HG02970 (cell line): ENCODE results near the gene IVD.

Source experiments
- ATAC-seq: cut with Tn5 transposase; IDR thresholded peaks from one replicate; pipeline ENCODE4 v1.9.1; 2021; ENCODE audit warnings: mild to moderate bottlenecking, moderate library complexity, moderate number of reproducible peaks; ENCODE audit not compliant: unreplicated experiment, low FRiP score

Gene IVD

GRCh38 chr15:40405501-40406381 lies at the start of gene IVD:
IVD (plus strand) TSS chr15:40405795; CDS start chr15:40405828, 33 bp downstream.
- peak; percentile 84 for ATAC-seq

GRCh38 chr15:40355976-40356585 lies 49.5 kb upstream of the IVD start:
- no peak for ATAC-seq

- no peak for ATAC-seq
Observed at GRCh38 chr15:40357246-40357645, 48.3 kb upstream of the IVD start.

GRCh38 chr15:40357723-40358470 lies 47.7 kb upstream of the IVD start, which contains the start of gene DISP2:
DISP2 (plus strand) TSS chr15:40358219; CDS start chr15:40358322, 103 bp downstream.
- peak; percentile 83 for ATAC-seq

GRCh38 chr15:40358471-40359353 lies 46.9 kb upstream of the IVD start:
- ATAC-seq, result peak; percentile 5

- no peak for ATAC-seq
Observed at GRCh38 chr15:40360015-40360414, 45.6 kb upstream of the IVD start.

GRCh38 chr15:40361640-40362039 lies 44.0 kb upstream of the IVD start:
- no peak for ATAC-seq

- no peak for ATAC-seq
Observed at GRCh38 chr15:40363611-40364010, 42.0 kb upstream of the IVD start.

- no peak for ATAC-seq
Observed at GRCh38 chr15:40364251-40364650, 41.3 kb upstream of the IVD start.

GRCh38 chr15:40365016-40365415 lies 40.6 kb upstream of the IVD start:
- no peak for ATAC-seq

GRCh38 chr15:40365624-40366456 lies 39.8 kb upstream of the IVD start:
- ATAC-seq, result no peak

GRCh38 chr15:40366457-40367370 lies 38.9 kb upstream of the IVD start:
- no peak for ATAC-seq

GRCh38 chr15:40367371-40367685 lies 38.3 kb upstream of the IVD start:
- ATAC-seq, result no peak

- peak; percentile 69 for ATAC-seq
Observed at GRCh38 chr15:40367686-40368611, 37.6 kb upstream of the IVD start.

GRCh38 chr15:40368719-40369473 lies 36.7 kb upstream of the IVD start:
- ATAC-seq, result no peak

- no peak for ATAC-seq
Observed at GRCh38 chr15:40369474-40369869, 36.1 kb upstream of the IVD start.

GRCh38 chr15:40369971-40370370 lies 35.6 kb upstream of the IVD start:
- ATAC-seq, result no peak
